ENCODE data around the gene AP4S1.
A peak's percentile ranks its signal among the peaks of the same experiment; 100 is the strongest.

Gene AP4S1

GRCh38 chr14:31024010-31024480 is 1.4 kb upstream of the AP4S1 start:
- TF ChIP-seq, protein P1, sequence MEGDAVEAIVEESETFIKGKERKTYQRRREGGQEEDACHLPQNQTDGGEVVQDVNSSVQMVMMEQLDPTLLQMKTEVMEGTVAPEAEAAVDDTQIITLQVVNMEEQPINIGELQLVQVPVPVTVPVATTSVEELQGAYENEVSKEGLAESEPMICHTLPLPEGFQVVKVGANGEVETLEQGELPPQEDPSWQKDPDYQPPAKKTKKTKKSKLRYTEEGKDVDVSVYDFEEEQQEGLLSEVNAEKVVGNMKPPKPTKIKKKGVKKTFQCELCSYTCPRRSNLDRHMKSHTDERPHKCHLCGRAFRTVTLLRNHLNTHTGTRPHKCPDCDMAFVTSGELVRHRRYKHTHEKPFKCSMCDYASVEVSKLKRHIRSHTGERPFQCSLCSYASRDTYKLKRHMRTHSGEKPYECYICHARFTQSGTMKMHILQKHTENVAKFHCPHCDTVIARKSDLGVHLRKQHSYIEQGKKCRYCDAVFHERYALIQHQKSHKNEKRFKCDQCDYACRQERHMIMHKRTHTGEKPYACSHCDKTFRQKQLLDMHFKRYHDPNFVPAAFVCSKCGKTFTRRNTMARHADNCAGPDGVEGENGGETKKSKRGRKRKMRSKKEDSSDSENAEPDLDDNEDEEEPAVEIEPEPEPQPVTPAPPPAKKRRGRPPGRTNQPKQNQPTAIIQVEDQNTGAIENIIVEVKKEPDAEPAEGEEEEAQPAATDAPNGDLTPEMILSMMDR (IDR thresholded peaks at IDR 0.05; ENCODE audit: extremely low read depth, missing control alignments) = no peak
- DNase-seq (ENCODE audit: low spot score) = no peak

DNA sequence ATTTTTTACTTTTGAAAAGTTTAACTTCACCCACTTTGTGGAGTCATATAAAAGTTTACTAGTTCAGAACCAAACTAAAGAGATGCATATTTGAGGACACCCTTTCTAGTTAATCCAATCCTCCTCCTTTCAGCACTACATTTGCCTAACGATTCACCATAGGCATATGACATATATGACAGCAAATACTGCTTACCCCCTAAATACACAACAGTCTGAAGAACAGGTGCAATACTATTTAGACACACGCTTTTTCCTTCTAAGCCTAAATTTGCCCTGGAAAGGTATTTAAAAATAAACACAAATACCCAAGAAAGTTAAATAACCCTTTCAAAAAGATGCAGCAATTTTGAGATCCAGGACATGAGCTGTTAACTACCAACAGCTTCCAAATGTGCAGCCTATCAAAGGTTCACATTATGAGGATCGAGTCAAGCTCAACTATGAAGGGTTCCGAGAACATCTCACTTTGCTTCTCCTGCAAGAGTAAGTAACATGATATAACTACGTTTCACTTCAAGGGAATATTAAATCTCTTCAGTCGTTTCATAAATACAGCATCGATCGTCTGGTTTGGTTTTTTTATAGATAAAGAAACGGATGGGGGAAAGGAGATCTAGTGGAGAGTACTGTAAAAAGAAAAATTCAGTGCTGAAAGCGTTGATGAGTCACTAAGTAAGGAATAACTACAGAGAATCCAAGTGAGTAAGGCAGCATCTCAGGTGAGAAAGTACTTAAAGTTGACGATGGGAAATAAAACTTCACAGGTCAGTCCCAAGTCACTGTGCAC is 677 bp upstream of the AP4S1 start:
- TF ChIP-seq, protein P1 (IDR thresholded peaks at IDR 0.05; ENCODE audit: extremely low read depth, missing control alignments) = no peak
- DNase-seq (ENCODE audit: low spot score) = no peak

- no peak for DNase-seq (ENCODE audit: low spot score)
- TF ChIP-seq, protein P1 (IDR thresholded peaks at IDR 0.05; ENCODE audit: extremely low read depth, missing control alignments) = no peak
Measured at GRCh38 chr14:31026077-31026449, 614 bp downstream of the AP4S1 start, which contains the start of gene STRN3. STRN3 (minus strand) TSS chr14:31026379; CDS start chr14:31026185, 194 bp downstream.

DNA sequence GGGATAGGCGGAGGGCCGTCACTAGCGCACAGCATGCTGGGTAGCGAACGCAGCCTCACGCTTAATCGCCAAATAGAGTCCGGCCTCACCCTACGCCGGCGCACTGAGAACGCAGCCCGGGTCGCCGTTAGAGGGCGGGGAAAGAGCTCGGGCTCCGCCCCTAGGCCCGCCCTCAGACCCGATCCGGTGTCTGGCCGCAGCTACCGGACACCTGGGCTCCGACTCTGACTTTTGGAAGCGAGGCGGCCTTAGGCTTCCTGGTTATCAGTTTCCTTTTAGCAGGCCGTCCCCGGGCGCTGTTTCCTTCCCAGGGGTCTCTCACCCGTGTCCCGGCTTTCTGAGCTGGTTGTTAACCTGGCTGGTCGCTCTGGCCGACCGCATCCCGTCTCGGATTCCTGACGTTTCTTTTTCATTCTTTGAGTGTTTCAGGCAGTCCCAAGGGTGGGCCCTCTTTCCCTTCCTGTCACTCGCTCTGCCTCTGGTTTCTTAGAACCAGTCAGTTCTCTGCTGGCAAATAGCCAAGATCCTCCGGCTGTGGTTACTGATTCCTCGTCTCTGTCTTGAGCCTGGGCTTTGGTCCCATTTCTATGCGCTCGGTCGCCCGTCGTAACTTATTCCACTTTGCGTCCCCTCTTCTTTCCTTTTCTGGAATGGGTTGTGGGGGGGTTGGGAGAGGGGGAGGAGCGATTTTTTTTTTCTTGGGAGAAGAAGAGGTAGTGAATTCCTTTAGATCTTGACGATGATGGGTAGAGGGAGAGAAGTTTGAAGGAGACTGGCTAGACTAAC is 1.2 kb downstream of the AP4S1 start:
- DNase-seq (ENCODE audit: low spot score) = peak; percentile 93
- TF ChIP-seq, protein P1 (IDR thresholded peaks at IDR 0.05; ENCODE audit: extremely low read depth, missing control alignments) = no peak

GRCh38 chr14:31027847-31028246 is 2.4 kb downstream of the AP4S1 start:
- TF ChIP-seq, protein P1 (IDR thresholded peaks at IDR 0.05; ENCODE audit: extremely low read depth, missing control alignments) = no peak
- DNase-seq (ENCODE audit: low spot score) = no peak

GRCh38 chr14:31029016-31029970 is 3.8 kb downstream of the AP4S1 start:
- DNase-seq (ENCODE audit: low spot score) = no peak
- TF ChIP-seq, protein P1 (IDR thresholded peaks at IDR 0.05; ENCODE audit: extremely low read depth, missing control alignments) = no peak

All from GM20000 (cell line).